ENCODE data around the gene ZBTB21.

GRCh38 chr21:42019706-42020105, 9.5 kb upstream of the ZBTB21 start:
- TF ChIP-seq POLR2A (IDR thresholded peaks at IDR 0.05) (no peak), CTCF (IDR thresholded peaks at IDR 0.05) (no peak)
